Fibroblast of pulmonary artery (primary cell): ENCODE measurements around the gene TGM1.
A peak's percentile ranks its signal among the peaks of the same experiment; 100 is the strongest.

Experiments
- DNase-seq: peaks from one replicate; pipeline ENCODE4 v3.0.0-alpha.2; 2010; ENCODE audit warnings: low read depth
- H3K4me3 ChIP-seq: replicated peaks from 2 replicates; pipeline ENCODE4 v1.5.1; 2011; ENCODE audit warnings: low read depth, mild to moderate bottlenecking, control low read depth, low read length, moderate library complexity
- TF ChIP-seq, protein P1 (sequence below): IDR thresholded peaks from 2 replicates; pipeline ENCODE4 v1.5.1; 2011; ENCODE audit warnings: mild to moderate bottlenecking, control low read depth, low read length, inconsistent platforms; ENCODE audit errors: missing control alignments

The TGM1 gene

DNA sequence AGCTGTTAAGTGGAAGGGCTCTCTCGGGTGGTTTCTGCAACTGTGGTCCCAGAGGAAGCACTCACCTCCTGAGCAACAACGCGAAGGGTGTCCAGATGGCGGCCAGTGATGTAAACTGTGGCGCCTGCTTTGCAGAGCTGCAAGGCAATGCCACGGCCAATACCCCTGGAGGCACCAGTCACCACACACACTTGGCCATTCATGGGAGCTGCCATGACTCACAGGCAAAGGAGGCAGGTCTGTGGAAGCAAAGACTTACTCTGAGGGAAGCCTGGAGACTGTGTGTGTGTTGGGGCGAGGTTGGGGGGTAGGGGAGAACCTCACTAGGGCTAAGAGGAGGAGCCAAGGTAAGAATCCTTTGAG is 35.9 kb upstream of the TGM1 start:
- peak; percentile 39 for DNase-seq
- TF ChIP-seq, protein P1, sequence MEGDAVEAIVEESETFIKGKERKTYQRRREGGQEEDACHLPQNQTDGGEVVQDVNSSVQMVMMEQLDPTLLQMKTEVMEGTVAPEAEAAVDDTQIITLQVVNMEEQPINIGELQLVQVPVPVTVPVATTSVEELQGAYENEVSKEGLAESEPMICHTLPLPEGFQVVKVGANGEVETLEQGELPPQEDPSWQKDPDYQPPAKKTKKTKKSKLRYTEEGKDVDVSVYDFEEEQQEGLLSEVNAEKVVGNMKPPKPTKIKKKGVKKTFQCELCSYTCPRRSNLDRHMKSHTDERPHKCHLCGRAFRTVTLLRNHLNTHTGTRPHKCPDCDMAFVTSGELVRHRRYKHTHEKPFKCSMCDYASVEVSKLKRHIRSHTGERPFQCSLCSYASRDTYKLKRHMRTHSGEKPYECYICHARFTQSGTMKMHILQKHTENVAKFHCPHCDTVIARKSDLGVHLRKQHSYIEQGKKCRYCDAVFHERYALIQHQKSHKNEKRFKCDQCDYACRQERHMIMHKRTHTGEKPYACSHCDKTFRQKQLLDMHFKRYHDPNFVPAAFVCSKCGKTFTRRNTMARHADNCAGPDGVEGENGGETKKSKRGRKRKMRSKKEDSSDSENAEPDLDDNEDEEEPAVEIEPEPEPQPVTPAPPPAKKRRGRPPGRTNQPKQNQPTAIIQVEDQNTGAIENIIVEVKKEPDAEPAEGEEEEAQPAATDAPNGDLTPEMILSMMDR = no peak

DNA sequence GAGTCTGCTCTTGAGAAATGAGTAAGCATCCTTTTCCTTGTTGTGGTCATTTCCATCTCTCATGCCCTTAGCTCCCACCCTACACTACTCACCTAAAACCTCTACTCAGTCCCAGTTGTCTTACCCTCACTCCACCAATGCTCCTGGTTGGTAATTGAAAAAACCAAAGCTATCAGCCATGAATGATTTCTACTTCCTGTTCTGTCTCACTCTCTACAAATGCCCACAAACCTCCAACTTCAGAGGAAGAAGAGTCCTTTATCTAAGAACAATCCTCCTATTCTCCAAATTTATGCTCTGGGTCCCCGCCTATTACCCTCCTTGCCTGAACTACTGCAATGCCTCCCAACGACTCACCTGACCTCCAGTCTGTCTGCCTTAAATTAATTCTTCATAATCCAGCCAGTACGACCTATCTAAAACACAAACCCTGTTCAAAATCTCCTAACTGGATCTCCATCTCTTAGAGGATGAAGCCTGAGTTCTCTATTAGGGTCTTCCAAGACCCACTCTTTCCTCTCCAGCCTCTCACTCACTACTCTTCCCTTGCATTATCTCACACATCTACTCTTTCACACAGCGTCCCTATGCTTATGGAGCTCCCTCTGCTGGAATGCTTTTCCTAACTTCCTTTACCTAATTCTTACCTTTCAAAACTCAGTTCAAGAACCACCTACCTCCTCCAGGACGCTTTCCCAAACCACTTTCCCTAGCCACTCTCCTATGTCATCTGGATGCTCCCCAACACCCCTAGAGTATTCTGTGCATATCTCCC is 34.4 kb upstream of the TGM1 start:
- TF ChIP-seq, protein P1 = peak; percentile 54
- no peak for DNase-seq
- no peak overlapping the region for H3K4me3 ChIP-seq

More for the DNA sequence above, 35.9 kb upstream of the TGM1 start:
- peak overlapping the region; percentile 96 for H3K4me3 ChIP-seq

DNA sequence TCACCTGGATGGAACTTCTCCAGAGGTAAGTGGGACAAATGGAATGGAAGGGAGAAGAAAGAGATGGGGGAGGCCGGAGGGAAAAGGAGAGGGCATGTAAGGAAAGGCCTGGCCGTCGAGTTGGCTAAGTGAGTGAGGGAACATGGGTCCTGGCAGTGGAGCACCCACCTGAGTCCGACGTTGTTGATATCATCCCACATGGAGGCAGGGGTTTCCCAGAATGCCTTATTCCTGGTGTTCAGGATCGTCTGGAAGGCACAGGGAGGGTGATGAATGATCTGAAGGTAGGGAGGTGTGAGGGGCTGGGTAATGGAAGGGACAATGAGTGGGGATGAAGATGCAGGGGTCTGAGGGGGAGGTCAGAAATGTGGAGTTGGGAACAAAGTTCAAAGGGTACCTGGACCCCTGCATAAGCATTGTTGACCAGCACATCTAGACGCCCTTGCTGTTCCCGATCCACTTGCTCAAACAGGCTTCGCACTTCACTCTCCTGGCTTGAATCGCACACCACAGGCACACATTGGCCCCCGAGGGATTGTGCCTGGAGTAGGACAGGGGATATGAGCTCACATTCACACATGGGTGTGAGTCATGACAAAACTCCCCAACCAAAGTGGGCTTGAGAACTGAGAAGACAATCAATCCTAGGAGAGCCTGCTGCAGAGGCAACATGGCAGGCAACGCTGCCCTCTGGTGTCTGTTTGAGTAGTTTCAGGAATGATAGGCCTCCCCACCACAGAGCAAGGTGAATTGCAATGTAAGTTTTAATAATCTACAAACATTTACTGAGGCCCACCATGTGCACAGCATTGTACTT is 33.6 kb upstream of the TGM1 start:
- TF ChIP-seq, protein P1 = peak; percentile 82
- peak; percentile 95 for DNase-seq
- no peak overlapping the region for H3K4me3 ChIP-seq

DNA sequence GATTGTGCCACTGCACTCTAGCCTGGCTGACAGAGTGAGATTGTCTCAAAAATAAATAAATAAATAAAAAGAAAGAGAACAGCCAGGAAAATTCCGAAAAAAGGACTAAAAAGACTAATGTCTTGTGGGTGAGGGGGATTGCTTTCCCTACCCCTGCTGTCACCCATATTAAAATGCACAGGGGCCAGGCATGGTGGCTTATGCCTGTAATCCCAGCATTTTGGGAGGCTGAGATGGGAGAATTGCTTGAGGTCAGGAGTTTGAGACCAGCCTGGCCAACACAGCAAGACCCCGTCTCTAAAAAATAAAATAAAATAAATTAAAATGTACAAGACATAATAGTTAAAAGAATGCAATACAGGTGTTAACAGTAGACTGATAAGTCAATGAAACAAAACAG is 30.5 kb upstream of the TGM1 start:
- no peak overlapping the region for H3K4me3 ChIP-seq
- DNase-seq = no peak
- TF ChIP-seq, protein P1 = no peak

DNA sequence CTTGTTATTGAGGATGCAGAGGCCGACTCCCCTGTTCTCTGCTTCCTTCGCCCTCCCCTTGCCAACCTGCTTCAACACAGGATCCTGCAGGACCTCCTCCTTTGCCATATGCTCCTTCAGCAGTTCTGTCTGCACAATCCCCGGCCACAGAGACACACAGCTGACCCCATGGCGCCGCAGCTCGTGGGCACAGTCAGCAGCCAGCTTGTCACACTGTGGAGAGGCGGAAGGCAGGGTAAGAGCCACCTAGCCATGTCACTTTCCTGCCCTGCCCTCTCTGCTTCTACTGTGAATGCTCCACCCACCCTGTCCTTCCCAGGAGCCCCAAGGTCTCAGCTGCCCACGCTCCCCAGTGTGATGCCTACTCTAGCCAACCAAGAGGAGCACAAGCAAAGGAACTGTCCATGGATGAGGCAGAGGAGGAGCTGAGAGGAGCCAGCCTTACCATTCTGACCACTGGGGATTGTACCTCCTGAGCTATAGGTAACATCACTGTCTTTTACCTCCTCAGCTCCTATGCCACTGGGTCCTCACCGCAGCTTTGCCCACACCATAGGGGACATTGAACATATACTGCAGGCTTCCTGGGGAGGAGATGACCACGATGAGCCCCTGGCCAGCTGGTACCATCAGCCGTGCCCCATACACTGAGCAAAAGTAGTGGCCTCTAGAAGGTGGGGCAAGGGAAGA is 29.3 kb upstream of the TGM1 start:
- no peak for DNase-seq

DNA sequence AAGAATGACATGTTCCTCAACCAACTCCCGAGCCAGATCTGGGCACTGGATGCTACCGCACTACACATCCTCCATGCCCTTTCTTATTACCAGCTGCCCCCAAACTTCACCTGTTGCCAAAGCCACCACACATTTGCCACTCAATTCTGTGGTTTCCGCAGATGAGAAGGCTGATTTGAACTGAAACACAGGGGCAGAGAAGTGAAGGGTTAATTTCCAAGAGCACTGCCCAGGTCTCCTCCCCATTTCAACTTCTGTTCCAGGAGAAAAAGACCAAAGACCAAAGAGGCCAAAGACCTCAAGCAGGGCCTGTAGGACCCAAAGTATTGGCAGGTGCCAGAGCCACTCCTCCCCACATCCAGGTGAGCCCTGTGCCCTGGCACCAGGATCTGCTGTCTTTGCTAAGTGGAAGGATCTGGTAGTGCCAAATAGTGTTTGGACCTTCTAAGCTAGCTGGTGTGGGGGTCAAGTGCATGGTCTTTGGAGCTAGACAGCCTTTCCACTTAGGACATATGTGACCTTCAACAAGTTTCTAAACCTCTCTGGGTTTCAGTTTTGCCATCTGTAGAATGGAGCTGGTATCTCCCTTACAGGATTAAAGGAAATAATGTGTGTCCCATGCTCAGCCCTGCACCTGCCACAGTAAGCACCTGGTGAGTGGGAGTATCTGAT is 28.6 kb upstream of the TGM1 start:
- TF ChIP-seq, protein P1 = no peak
- no peak for DNase-seq
- H3K4me3 ChIP-seq = no peak overlapping the region

More for the DNA sequence above, 29.3 kb upstream of the TGM1 start:
- TF ChIP-seq, protein P1 = no peak
- no peak overlapping the region for H3K4me3 ChIP-seq
